Sigmoid colon (tissue), 7 donors: ENCODE results near the gene CDNF. TPM values are rescaled to one million over a fixed set of nuclear protein-coding genes. Genes with fewer than 3 reads are reported as not detected.

Experiments used
- DNase-seq: peaks from one replicate; pipeline ENCODE4 v3.0.0-alpha.2; 2019
- H3K27ac ChIP-seq, 4 donors: fragments of 200-600 bp; sonication (generic); one replicate each; pipeline ENCODE4 v1.5.1; 2016 to 2019; ENCODE audit warnings: mild to moderate bottlenecking in 1 of 4
- H3K27me3 ChIP-seq, 3 donors: fragments of 200-600 bp; sonication (generic); one replicate each; pipeline ENCODE4 v1.5.1; 2019; ENCODE audit warnings: mild to moderate bottlenecking in 1 of 3
- H3K36me3 ChIP-seq, 4 donors: fragments of 200-600 bp; sonication (generic); one replicate each; pipeline ENCODE4 v1.5.1; 2016 to 2019
- H3K4me1 ChIP-seq, 4 donors: fragments of 200-600 bp; sonication (generic); one replicate each; pipeline ENCODE4 v1.5.1; 2017 to 2019
- H3K4me3 ChIP-seq, 4 donors: fragments of 200-600 bp; sonication (generic); one replicate each; pipeline ENCODE4 v1.5.1; 2017 to 2019; ENCODE audit warnings: mild to moderate bottlenecking in 2 of 4, moderate library complexity in 1 of 4
- H3K9me3 ChIP-seq, 4 donors: fragments of 200-600 bp in 3 of 4; sonication (generic) in 3 of 4; one replicate each; pipeline versions ENCODE4 v1.5.1 to v1.6.1; 2013 to 2019
- EP300 ChIP-seq, 4 donors: sonication (generic); formaldehyde crosslinking; IDR thresholded peaks; one replicate each; pipeline ENCODE4 v1.6.1; 2017; ENCODE audit warnings: antibody characterized with exemption in 4 of 4
- POLR2A ChIP-seq, 2 donors: fragments of 450-650 bp; IDR thresholded peaks; one replicate each; pipeline ENCODE4 v1.6.1; 2016; ENCODE audit warnings: antibody characterized with exemption in 2 of 2, mild to moderate bottlenecking in 2 of 2, moderate library complexity in 2 of 2
- POLR2AphosphoS5 ChIP-seq, 4 donors: sonication (generic); formaldehyde crosslinking; IDR thresholded peaks; one replicate each; pipeline ENCODE4 v1.6.1; 2017; ENCODE audit warnings: antibody characterized with exemption in 4 of 4
- WGBS, 2 donors: extraction: QIAGEN DNeasy Blood & Tissue Kit; methylation state at CpG; one replicate each; pipeline ENCODE4 v1.1.7; 2013; 5-methylcytosine and 5-hydroxymethylcytosine counted together
- intact Hi-C: fragments of 100-400 bp; cut with DNase I; formaldehyde crosslinking; loops from one replicate; pipeline ENCODE4 v1.15.1; 2023
- polyA plus RNA-seq, 3 donors: library from polyadenylated mRNA; stranded (reverse); fragments of 200-250 nt; gene quantifications; one replicate each; pipeline ENCODE4 v1.2.3, GENCODE V29; 2013
- total RNA-seq, 4 donors: library from RNA; depleted of rRNA; stranded (reverse); fragments of >200 nt; gene quantifications; one replicate each; pipeline ENCODE4 v1.1.0, GENCODE V29; 2016
- TF ChIP-seq, protein P1 (sequence below), 4 experiments: fragments of 450-650 bp in 3 of 4; fragments of 200-600 bp in 1 of 4; IDR thresholded peaks; one replicate each; pipeline ENCODE4 v1.5.1; 2016 to 2019; ENCODE audit warnings: antibody characterized with exemption in 4 of 4, mild to moderate bottlenecking in 3 of 4, moderate library complexity in 2 of 4
- donor health status: healthy with polysubstance abuse.
- donor health status: Bipolar disorder and iron deficiency.
- donor health status: healthy.

Gene CDNF
- total and polyA plus RNA-seq, 7 donors = 0.95 to 2.9 (median 1.8) TPM; not detected in 3

DNA sequence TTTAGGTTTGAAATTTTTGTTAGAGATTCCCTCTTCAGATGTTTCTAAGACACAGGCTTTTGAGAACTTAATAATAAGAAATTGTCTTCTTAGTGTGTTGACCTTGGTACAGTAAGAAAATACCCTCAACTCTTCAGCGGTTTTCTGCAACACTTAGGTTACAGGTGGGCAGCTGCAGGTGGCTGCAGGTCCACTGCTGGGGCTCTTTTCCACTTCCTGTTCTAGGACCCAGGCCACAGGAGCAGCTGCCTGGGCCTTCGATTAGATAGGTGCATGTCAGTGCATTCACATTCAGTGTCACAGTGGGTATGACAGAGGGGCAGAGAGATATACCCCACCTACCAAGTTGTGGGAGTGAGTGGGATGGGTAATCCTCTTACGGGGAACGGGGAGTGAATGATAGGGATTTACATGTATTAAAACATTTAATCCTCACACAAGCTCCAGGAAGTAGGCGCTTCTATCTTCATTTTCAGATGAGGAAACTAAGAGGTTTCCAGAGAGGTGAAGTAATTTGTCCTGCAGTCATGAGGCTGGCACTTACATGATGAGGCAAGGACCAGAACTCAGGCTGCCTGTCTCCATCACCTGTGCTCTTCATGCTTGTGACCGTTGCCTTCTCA is 20.6 kb upstream of the CDNF start:
- Histone ChIP-seq H3K4me3 (no peak overlapping the region), H3K4me1 (no peaks in the 10 kb centered on the region), H3K27ac (no peak overlapping the region), H3K36me3 (peaks cover 0 to 56% (median 9%) of the 10 kb centered on the region in 4 donors), H3K9me3 (no peaks in the 10 kb centered on the region), H3K27me3 (no peaks in the 10 kb centered on the region)
- DNase-seq = no peak
- 90 to 95% methylated on average over 6 of the region's 6 CpGs for WGBS, 2 donors
- no peak for TF ChIP-seq POLR2A (IDR thresholded peaks at IDR 0.05)
- TF ChIP-seq, protein P1, sequence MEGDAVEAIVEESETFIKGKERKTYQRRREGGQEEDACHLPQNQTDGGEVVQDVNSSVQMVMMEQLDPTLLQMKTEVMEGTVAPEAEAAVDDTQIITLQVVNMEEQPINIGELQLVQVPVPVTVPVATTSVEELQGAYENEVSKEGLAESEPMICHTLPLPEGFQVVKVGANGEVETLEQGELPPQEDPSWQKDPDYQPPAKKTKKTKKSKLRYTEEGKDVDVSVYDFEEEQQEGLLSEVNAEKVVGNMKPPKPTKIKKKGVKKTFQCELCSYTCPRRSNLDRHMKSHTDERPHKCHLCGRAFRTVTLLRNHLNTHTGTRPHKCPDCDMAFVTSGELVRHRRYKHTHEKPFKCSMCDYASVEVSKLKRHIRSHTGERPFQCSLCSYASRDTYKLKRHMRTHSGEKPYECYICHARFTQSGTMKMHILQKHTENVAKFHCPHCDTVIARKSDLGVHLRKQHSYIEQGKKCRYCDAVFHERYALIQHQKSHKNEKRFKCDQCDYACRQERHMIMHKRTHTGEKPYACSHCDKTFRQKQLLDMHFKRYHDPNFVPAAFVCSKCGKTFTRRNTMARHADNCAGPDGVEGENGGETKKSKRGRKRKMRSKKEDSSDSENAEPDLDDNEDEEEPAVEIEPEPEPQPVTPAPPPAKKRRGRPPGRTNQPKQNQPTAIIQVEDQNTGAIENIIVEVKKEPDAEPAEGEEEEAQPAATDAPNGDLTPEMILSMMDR (IDR thresholded peaks at IDR 0.05) = no peak
- TF ChIP-seq POLR2AphosphoS5 (IDR thresholded peaks at IDR 0.05) = no peak
- TF ChIP-seq EP300 (IDR thresholded peaks at IDR 0.05) = no peak
- intact Hi-C loops = no loop called here

DNA sequence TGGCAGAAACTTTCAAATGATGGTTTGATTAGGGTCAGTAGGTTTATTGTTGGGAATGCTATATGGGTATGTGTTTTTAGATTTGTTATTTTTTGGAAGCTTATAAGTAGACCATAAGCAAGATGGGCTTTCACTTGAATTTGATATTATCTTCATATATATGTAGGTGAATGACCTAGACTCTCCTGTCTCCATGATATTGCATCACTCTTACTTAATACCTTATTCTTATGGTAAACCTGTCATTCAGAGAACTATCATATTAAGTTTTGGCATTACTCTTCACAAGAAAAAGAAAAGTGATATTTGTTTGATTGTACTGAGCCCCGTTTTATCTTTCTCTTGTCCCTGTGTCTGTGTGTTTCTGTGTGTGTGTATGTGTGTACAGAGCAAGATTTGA is 17.6 kb upstream of the CDNF start:
- no peaks in the 10 kb centered on the region for H3K4me1 ChIP-seq
- H3K27me3 ChIP-seq = no peaks in the 10 kb centered on the region
- no peak overlapping the region for H3K4me3 ChIP-seq
- TF ChIP-seq POLR2AphosphoS5 (IDR thresholded peaks at IDR 0.05) (no peak), EP300 (IDR thresholded peaks at IDR 0.05) (no peak), POLR2A (IDR thresholded peaks at IDR 0.05) (no peak)
- TF ChIP-seq, protein P1 (IDR thresholded peaks at IDR 0.05) = no peak
- DNase-seq = no peak
- H3K27ac ChIP-seq = no peak overlapping the region
- 87 to 90% methylated on average over 1 of the region's 1 CpG for WGBS, 2 donors
- H3K36me3 ChIP-seq = peaks cover 0 to 63% (median 12%) of the 10 kb centered on the region in 4 donors
- H3K9me3 ChIP-seq = no peaks in the 10 kb centered on the region
- intact Hi-C loops = no loop called here

DNA sequence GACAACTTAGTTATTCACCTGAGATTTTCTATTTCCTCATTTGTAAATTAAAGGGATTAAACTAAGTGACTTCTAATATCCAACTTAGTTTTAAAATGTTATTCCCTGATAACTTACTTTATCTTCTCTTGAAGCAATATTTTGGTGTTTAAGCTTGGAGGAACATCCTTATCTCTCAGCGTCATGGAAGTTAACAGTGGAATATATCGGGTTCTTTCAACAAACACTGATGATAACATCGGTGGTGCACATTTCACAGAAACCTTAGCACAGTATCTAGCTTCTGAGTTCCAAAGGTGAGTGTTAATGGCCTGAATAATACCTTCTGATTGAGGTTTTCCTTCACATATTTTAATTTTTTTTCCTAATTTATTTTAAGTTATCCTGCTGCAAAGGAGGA is 14.4 kb upstream of the CDNF start:
- Histone ChIP-seq H3K36me3 (peaks cover 0 to 59% (median 11%) of the 10 kb centered on the region in 4 donors), H3K27ac (no peak overlapping the region), H3K4me3 (no peak overlapping the region), H3K4me1 (no peaks in the 10 kb centered on the region), H3K9me3 (no peaks in the 10 kb centered on the region), H3K27me3 (no peaks in the 10 kb centered on the region)
- TF ChIP-seq POLR2AphosphoS5 (IDR thresholded peaks at IDR 0.05) (no peak), POLR2A (IDR thresholded peaks at IDR 0.05) (no peak), EP300 (IDR thresholded peaks at IDR 0.05) (no peak)
- TF ChIP-seq, protein P1 (IDR thresholded peaks at IDR 0.05) = no peak
- intact Hi-C loops = no loop called here
- 95 to 97% methylated on average over 3 of the region's 3 CpGs for WGBS, 2 donors
- DNase-seq = no peak

DNA sequence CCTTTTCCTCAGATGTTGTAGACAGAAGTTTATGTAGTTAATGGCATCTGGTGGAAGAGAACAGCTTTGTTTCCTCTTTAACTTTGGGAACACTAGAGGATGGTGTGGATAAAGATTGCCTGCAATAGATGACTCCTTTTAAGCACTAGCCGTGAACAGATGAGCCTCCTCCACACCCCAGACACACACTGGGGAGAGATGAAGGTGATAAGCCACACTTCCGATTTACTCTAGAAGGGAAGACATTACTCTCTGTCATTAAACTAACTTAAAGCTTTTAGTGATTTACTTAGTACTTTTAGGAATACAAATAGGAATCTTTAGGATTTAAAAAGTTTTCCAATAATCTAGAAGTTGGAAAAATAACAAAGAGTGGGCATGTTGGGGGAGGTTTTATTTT is 7.1 kb upstream of the CDNF start:
- intact Hi-C loops = no loop called here
- peaks cover 13 to 62% (median 28%) of the 10 kb centered on the region in 4 donors for H3K36me3 ChIP-seq

More for the DNA sequence above, 7.1 kb upstream of the CDNF start:
- TF ChIP-seq EP300 (IDR thresholded peaks at IDR 0.05) (no peak), POLR2A (IDR thresholded peaks at IDR 0.05) (no peak), POLR2AphosphoS5 (IDR thresholded peaks at IDR 0.05) (no peak)
- TF ChIP-seq, protein P1 (IDR thresholded peaks at IDR 0.05) = no peak
- H3K4me3 ChIP-seq = no peak overlapping the region
- H3K4me1 ChIP-seq = peaks cover 0 to 5% (median 2%) of the 10 kb centered on the region in 4 donors
- no peaks in the 10 kb centered on the region for H3K9me3 ChIP-seq
- no peak overlapping the region for H3K27ac ChIP-seq
- DNase-seq = no peak
- no peaks in the 10 kb centered on the region for H3K27me3 ChIP-seq
- 86 to 88% methylated on average over 2 of the region's 2 CpGs for WGBS, 2 donors
